Hippocampal formation (tissue), 2 donors: ENCODE data around the gene PTER.

Experiments
- DNase-seq, 2 donors: peaks; one replicate each; lab custom pipeline; 2025; lab: John Stamatoyannopoulos, UW

Gene PTER

GRCh38 chr10:16472828-16473227 is 36.0 kb downstream of the PTER start:
- no peak for DNase-seq

GRCh38 chr10:16477757-16478156 is 40.9 kb downstream of the PTER start:
- no peak for DNase-seq

- no peak for DNase-seq
Observed at GRCh38 chr10:16478801-16479200, 42.0 kb downstream of the PTER start.

- DNase-seq = no peak
Observed at GRCh38 chr10:16481052-16481728, 44.4 kb downstream of the PTER start.

- DNase-seq = no peak
Observed at GRCh38 chr10:16483241-16483917, 46.6 kb downstream of the PTER start.

GRCh38 chr10:16490511-16490910 is 53.7 kb downstream of the PTER start:
- DNase-seq = no peak

GRCh38 chr10:16491933-16492332 is 55.1 kb downstream of the PTER start:
- no peak for DNase-seq

GRCh38 chr10:16493884-16494536 is 57.2 kb downstream of the PTER start:
- DNase-seq = no peak

- no peak for DNase-seq
Observed at GRCh38 chr10:16497911-16498310, 61.1 kb downstream of the PTER start.

GRCh38 chr10:16505161-16505560 is 68.4 kb downstream of the PTER start:
- DNase-seq = no peak

- no peak for DNase-seq
Observed at GRCh38 chr10:16509996-16510395, 73.2 kb downstream of the PTER start.

- DNase-seq = no peak
Observed at GRCh38 chr10:16510843-16511242, 74.0 kb downstream of the PTER start.

- DNase-seq = no peak
Observed at GRCh38 chr10:16518822-16519221, 82.0 kb downstream of the PTER start.

- DNase-seq = no peak
Observed at GRCh38 chr10:16519250-16519907, 82.6 kb downstream of the PTER start.

GRCh38 chr10:16519908-16520861 is 83.4 kb downstream of the PTER start:
- no peak for DNase-seq

- no peak for DNase-seq
Observed at GRCh38 chr10:16520900-16521299, 84.1 kb downstream of the PTER start.

GRCh38 chr10:16521311-16522016 is 84.7 kb downstream of the PTER start, which contains the start of gene C1QL3:
Gene C1QL3 (minus strand): TSS chr10:16521879. CDS start chr10:16521065, 814 bp downstream.
- DNase-seq = peak in 1 of 2 donors; percentile 56

GRCh38 chr10:16527452-16527851 is 90.6 kb downstream of the PTER start:
- DNase-seq = no peak

GRCh38 chr10:16529853-16530252 is 93.0 kb downstream of the PTER start:
- DNase-seq = no peak

- no peak for DNase-seq
Observed at GRCh38 chr10:16536155-16536554, 99.3 kb downstream of the PTER start.

- no peak for DNase-seq
Observed at GRCh38 chr10:16544099-16544498, 107.3 kb downstream of the PTER start.
